PC-9 (cell line): ENCODE data around the gene NRROS.

Experiments used
- EZH2 ChIP-seq: fragments of 200-600 bp; sonication (generic); IDR thresholded peaks from 2 replicates; pipeline ENCODE4 v1.8.0; 2017; ENCODE audit warnings: antibody characterized with exemption, low read depth
- TF ChIP-seq, protein P1 (sequence below): fragments of 200-600 bp; sonication (generic); conservative IDR thresholded peaks from 2 replicates; pipeline ENCODE4 v1.6.1; 2017; ENCODE audit warnings: mixed run types, antibody characterized with exemption, mild to moderate bottlenecking, moderate library complexity

DNA sequence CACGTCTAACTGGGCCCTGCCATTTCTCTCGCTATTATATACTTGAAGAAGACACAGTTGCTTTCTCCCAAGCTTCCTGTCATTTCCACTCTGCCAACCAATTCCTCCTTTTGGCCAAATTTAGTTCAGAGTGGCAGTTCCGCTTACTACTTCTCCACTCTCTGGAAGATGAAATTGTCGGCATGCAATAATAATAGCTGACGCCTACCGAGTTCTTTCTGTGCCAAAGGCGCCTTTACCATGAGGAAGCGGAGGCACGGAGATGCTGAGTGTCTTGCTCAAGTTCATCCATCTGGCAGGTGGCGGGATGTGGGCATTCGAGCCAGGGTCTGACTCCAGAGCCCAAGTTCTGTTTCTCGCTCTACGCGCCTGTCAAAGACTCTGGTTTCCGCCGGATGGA lies 14.6 kb upstream of the NRROS start:
- TF ChIP-seq, protein P1, sequence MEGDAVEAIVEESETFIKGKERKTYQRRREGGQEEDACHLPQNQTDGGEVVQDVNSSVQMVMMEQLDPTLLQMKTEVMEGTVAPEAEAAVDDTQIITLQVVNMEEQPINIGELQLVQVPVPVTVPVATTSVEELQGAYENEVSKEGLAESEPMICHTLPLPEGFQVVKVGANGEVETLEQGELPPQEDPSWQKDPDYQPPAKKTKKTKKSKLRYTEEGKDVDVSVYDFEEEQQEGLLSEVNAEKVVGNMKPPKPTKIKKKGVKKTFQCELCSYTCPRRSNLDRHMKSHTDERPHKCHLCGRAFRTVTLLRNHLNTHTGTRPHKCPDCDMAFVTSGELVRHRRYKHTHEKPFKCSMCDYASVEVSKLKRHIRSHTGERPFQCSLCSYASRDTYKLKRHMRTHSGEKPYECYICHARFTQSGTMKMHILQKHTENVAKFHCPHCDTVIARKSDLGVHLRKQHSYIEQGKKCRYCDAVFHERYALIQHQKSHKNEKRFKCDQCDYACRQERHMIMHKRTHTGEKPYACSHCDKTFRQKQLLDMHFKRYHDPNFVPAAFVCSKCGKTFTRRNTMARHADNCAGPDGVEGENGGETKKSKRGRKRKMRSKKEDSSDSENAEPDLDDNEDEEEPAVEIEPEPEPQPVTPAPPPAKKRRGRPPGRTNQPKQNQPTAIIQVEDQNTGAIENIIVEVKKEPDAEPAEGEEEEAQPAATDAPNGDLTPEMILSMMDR = no peak
- TF ChIP-seq EZH2 = no peak
